ENCODE results near the gene KRT74.

DNA sequence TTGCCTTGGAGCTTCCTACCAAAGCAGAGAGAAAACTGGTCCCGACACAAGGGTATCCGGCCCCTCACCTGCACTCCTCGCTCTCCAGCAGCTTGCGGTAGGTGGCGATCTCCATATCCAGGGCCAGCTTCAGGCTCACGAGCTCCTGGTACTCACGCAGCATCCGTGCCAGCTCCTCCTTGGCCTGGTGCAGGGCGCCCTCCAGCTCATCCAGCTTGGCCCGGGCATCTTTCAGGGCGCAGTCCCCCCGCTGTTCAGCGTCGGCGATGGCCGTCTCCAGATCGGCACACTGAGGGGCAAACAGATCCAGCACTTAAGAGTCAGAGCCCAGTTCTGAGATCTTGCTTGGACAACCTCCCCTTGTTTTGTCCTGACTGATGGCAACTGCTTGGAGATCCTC lies 13.9 kb upstream of the KRT74 start:
- TF ChIP-seq ZNF274 (IDR thresholded peaks at IDR 0.05; ENCODE audit: low read depth, low read length) (no peak), YY1 (IDR thresholded peaks at IDR 0.05; ENCODE audit: insufficient read depth, insufficient read length) (no peak)

Measured in NT2/D1 (cell line).